GM18511 (cell line): ENCODE measurements around the gene ABCA8.
A peak's percentile ranks its signal among the peaks of the same experiment; 100 is the strongest.
"Not testable (repeated sequence)": the region's sequence is repeated elsewhere in the genome, so short reads cannot be mapped to it uniquely, and the experiment has no call there.

Experiments
- ATAC-seq: cut with Tn5 transposase; IDR thresholded peaks from one replicate; pipeline ENCODE4 v1.9.1; 2021; ENCODE audit warnings: mild to moderate bottlenecking, moderate library complexity; ENCODE audit not compliant: unreplicated experiment

ABCA8 gene, protein sequence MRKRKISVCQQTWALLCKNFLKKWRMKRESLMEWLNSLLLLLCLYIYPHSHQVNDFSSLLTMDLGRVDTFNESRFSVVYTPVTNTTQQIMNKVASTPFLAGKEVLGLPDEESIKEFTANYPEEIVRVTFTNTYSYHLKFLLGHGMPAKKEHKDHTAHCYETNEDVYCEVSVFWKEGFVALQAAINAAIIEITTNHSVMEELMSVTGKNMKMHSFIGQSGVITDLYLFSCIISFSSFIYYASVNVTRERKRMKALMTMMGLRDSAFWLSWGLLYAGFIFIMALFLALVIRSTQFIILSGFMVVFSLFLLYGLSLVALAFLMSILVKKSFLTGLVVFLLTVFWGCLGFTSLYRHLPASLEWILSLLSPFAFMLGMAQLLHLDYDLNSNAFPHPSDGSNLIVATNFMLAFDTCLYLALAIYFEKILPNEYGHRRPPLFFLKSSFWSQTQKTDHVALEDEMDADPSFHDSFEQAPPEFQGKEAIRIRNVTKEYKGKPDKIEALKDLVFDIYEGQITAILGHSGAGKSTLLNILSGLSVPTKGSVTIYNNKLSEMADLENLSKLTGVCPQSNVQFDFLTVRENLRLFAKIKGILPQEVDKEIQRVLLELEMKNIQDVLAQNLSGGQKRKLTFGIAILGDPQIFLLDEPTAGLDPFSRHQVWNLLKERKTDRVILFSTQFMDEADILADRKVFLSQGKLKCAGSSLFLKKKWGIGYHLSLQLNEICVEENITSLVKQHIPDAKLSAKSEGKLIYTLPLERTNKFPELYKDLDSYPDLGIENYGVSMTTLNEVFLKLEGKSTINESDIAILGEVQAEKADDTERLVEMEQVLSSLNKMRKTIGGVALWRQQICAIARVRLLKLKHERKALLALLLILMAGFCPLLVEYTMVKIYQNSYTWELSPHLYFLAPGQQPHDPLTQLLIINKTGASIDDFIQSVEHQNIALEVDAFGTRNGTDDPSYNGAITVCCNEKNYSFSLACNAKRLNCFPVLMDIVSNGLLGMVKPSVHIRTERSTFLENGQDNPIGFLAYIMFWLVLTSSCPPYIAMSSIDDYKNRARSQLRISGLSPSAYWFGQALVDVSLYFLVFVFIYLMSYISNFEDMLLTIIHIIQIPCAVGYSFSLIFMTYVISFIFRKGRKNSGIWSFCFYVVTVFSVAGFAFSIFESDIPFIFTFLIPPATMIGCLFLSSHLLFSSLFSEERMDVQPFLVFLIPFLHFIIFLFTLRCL (N-terminal part only)

DNA sequence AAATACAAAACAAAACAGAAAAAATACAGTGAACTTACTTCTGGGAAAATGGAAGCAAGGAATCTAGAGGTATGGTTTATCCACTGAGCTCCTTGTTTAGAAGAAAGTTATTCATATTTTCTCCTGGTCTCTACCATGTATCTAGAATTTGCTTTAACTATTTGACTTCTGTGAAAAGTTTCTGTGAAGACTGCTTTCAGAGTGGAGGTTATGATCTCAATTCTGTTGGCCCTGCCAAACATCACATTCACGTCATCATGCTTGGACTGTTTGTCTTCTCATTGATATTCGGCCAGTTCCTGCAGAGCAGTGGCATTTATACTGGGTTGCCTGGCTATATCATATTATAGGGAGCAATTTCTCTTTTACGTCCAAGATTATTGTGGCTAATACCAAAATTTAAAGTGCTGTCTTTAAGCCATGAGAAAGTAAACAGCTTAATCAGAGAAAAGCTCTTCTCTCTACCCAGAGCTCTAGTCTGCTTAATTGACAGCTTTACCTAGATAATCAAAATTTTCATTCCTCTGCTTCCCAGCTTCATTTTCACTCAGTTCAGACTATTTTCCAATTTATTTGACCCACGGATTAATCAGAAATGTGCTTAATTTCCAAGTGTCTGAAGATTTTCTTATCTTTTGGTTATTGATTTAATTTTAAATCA, at the start of gene ABCA8:
Gene ABCA8 (minus strand): TSS at position 212 of the 661 bp plus-strand sequence. CDS start 13,358 bp downstream, outside the sequence.
- no peak for ATAC-seq

DNA sequence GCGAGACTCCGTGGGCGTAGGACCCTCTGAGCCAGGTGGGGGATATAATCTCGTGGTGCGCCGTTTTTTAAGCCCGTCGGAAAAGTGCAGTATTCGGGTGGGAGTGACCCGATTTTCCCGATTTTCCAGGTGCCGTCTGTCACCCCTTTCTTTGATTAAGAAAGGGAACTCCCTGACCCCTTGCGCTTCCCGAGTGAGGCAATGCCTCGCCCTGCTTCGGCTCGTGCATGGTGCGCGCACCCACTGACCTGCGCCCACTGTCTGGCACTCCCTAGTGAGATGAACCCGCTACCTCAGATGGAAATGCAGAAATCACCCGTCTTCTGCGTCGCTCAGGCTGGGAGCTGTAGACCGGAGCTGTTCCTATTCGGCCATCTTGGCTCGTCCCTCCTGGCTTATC, 49.6 kb upstream of the ABCA8 start:
- not testable (repeated sequence) for ATAC-seq

DNA sequence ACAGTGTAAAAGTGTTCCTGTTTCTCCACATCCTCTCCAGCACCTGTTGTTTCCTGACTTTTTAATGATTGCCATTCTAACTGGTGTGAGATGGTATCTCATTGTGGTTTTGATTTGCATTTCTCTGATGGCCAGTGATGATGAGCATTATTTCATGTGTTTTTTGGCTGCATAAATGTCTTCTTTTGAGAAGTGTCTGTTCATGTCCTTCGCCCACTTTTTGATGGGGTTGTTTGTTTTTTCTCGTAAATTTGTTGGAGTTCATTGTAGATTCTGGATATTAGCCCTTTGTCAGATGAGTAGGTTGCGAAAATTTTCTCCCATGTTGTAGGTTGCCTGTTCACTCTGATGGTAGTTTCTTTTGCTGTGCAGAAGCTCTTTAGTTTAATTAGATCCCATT, 44.6 kb upstream of the ABCA8 start:
- not testable (repeated sequence) for ATAC-seq

DNA sequence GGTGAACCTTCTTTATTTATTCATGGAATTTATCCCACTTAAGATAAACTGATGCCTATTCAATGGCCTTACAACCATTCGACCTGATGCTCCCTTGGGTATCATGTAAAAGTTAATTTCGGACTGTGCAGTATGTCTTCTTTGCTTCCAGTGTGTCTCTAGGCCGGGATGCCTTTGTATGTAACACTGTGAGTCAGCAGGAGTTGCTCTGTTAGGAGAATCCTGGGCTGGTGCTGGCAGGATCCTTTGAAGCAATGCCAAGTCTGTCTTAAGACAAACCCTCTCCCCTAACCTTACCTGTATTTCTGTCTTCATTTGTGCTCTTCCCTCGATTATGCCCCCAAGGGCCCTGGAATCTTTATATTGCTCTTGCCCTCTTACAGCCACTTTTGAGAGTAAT, 37.9 kb upstream of the ABCA8 start:
- ATAC-seq: no peak

DNA sequence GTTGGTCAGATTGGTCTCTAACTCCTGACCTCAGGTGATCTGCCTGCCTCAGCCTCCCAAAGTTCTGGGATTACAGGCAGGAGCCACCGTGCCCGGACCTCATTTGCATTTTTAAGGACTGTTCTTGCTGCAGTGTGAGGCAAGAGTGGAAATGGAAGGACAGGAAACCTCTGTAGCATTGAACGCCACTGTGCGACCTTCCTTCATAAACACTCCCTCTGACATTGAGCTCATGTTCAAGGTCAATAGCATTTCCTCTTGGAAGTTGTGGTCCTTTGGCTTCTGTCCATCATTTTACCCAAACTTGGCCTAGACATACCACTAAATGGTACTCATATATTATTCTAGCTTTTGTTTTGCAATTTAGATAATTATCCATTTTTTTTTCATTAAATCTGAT, 32.8 kb upstream of the ABCA8 start:
- no peak for ATAC-seq

DNA sequence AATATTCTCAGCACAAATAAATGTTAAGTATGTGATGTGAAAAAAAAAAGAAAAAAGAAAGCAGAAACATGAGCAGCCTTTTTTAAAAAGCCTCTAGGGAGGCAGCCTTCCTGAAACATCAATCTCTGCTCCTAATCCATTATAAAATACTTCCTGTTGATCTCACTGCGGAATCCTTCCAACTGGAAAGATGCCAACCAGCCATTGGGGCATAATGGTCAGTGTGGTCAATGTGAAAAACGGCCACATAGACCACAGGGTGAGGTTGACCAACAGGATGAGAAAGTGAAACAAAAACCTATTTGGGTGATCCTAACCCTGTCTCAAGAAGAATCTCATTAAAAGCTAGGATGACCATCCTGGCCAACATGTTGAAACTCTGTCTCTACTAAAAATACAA, 26.1 kb upstream of the ABCA8 start:
- peak; percentile 73 for ATAC-seq

DNA sequence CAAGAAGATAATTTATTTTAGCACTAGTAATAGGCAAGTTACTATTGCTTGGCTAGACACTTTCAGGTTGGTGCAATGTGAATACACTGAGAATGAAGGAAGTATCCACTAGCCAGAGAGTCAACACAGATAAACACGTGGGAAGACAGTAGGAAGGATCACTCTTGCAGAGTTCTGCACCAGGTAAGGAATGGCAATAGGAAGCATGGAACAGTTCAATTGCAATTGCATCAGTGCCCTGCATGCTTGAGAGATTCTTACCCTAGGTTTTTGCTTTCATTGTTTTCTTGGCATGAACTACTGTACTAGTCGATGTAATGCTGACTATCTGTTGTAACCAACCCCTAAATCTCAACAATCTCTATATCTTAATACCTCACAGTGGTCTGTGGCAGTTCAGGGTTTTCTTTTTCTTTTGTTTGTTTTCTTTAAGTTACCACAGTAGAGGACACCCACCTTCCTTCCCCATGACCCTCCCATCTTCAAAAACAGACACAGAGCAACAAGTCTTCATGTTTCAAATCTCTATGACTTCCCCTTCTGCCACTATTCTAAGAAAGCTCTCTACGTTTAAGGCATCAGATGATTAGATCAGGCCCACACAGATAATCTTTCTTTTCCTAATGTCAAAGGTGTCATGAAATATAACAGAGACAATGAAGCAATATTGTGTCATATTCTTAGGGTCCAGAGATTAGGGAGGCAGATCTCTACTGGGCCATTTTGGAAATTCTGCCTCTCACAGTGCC, 18.1 kb upstream of the ABCA8 start:
- ATAC-seq: no peak

DNA sequence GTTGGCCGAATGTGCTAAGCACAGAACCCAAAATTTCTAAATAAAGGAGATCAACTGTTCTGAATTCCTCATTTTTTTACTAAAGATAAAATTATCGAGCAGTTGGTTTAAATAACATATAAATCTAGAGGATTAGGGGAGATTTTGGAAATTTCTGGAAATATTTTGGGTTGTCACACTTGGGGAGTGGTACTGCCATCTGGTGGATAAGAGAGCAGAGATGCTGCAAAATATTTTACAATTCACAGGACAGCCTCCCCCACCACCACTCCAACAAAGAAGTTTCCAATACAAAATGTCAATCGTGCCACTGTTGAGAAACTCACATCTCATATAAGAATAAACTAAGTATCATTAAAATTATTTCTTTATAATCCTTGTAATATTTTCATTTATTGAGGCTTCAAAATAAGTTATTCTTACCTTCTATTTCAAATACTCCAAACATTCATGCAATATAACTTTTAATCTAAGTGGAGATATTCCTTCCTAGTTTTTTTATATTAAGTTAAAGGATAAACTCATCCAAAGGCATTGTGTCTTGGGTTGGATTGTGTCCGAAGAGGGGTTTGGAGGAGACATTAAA, 17.0 kb upstream of the ABCA8 start:
- no peak for ATAC-seq

DNA sequence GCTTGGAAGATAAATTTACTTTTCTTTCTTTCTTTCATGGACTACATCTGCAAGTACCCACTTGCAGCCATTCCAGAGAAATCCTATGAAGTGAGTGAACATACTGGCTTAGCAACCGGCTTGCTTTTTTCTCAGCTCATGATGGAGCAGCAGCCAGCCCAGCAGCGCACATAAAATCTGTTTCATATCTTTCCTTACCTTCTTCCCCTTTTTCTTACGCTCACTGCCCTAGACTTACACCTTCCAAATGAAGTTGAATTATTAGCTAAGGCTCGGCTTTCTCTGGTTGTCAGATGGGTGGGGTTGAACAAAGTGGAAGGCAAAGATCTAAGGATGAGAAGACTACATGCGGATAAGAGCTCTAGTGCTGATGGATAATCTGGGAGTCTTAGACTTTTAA, 13.9 kb upstream of the ABCA8 start:
- no peak for ATAC-seq

DNA sequence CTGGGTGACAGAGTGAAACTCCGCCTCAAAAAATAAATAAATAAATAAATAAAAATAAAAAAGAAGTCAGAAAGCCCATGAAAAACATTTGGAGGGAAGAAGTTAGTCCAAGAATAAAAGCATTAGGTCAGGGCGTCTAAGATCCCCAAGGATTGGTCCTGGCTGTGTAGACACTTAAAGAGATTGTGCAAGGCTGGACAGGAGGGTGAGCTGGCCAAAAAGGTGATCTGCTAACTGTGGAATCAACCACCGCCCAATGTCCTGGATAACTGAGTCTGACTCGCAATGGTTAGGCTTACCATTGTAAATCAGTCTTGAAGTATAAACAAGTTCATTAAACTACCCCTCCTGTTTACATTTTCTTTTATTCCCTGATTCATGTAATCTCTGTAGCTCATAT, 8.8 kb upstream of the ABCA8 start:
- ATAC-seq: no peak

DNA sequence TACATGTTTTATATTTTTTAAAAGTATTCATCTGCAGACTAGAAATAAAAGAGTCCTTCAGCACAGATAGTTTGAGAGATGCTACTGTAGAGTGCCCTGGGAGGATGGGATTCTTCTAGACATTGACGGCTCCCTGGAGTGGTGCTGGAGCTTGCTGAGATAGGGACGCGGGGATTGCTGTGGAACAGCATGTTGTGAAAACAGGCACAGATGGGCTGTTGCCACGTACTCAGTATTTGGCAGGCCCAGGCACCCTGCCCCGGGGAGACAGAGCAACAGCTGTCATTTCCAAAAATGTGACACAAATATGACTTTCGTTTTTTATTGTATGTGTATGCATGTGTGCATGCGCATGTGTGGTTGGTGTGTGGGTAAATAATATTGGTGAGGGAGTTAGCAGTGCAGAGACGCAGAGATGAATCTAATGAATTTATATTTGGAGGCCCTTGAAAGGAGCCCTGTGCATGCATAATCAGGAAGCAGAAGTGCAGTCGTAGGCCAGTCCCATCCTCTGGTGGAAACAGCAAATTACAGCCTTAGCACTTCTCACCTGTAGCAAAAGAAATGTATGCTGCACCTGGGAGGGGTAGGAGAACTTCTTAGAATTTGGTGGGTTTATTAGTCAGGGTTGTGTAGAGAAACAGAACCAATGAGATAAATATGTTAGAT, 6.2 kb upstream of the ABCA8 start:
- ATAC-seq: no peak

DNA sequence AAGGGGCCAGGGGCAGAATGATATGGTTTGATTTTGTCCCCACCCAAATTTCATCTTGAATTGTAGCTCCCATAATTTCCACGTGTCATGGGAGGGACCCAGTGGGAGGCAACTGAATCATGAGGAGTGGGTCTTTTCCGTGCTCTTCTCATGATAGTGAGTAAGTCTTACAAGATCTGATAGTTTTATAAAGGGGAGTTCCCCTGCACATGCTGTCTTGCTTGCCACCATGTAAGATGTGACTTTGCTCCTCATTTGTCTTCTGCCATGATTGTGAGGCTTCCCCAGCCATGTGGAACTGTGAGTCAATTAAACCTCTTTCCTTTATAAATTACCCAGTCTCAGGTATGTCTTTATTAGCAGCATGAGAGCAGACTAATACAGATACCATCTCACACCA, 3.9 kb upstream of the ABCA8 start:
- not testable (repeated sequence) for ATAC-seq

DNA sequence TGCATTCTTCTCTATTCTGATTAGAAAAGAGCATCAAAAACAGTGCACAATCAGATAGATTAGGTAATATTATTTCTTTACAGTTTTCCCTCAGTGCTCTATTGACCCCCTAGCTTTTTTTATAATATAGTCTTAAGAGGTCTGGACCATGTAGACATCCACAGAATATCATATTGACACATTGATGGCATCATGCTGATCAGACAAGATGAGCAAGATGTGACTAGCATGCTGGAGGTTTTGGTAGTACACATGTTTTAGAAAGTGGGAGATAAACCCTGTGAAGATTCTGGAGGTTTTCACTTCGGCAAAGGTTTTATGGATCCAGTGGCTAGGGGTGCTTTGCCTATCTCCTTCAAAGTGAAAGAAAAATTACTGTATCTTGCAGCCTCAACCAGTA, 2.8 kb upstream of the ABCA8 start:
- no peak for ATAC-seq

DNA sequence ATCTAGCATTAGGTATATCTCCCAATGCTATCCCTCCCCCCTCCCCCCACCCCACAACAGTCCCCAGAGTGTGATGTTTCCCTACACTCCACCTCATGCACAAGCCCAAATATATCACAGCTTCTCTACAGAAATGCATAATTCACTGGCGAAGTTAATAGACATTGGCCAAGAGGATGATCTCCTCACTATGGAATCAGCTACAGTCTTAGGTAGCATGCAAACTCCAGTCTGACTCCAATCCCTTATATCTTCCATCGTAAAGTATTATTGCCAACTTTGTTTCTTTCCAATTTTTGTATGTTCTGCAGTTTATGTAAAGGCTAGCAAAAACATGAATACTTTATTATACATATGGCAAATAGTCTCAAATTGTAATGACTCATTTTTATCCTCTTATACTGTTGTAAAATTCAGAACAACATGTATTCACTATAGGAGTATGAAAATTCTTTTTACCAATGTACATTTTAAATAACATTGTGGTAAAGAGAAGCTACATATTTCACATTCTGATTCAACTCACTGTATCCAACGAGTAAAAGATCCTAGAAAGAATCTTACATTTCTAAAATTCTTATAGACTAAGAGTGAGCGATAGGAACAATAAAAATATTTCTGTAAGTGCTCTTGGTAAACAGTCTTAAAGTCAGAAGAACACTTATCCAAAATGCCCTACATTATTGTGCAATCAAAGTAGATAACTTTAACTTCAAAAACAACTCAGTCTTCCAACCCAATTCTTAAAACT, 871 bp downstream of the ABCA8 start:
- no peak for ATAC-seq

DNA sequence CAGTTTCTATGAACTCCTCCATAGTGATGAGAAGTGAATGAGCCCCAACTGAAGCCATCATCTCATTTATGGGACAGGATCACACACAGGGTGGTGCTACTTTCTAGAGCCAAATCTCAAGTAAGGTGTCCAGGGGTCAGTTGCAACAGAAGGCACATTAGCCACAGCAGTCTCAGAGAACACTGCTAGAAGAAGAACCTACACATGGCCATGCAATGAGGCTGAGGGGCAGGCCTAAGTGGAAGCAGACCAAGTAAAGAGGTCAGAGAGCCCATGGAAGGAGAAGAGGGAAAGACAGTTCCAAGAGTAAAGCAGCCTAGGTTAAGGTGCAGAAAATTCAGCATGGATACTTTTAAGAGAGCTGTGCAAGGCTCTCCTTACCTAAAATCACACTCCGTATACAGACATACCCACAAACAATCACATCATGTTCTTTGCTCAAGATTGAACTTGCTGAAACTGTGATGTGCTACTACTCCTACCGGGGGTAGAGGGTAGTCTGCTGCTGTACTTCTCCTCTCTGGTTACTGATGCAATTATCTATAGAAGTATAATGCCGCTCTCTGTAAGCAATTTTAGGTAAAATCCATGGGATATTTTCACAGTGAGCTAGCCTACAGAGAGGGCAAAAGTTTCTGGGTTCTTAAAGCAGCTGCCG, 1.7 kb downstream of the ABCA8 start:
- ATAC-seq: no peak

DNA sequence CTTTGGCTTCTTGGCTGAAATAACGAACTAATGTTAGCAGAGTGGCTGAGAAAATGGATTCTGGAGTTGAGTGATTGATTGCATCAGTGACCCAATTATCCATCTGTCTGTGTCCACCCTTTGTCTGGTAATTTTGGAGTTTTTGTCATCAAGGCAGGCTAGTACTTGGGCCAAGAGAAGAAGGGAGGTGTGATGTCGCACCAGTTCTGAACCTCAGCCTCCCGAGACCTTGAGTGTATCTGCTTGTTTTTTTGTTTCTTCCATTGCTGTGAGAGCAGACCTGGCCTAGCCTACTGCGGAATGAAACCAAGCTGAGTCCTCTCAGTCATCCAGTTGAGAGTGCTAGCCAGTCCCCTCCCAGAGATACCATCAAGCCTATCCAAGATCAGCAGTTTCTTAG, 4.5 kb downstream of the ABCA8 start:
- ATAC-seq: no peak

DNA sequence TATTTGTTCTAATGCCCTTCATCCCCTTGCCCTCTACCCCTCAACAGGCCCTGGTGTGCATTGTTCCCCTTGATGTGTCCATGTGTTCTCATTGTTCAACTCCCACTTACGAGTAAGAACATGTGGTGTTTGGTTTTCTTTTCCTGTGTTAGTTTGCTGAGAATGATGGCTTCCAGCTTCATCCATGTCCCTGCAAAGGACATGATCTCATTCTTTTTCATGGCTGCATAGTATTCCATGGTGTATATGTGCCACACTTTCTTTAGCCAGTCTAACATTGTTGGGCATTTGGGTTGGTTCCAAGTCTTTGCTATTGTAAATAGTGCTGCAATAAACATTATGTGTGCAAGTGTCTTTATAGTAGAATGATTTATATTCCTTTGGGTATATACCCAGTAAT, 7.3 kb downstream of the ABCA8 start:
- ATAC-seq: not testable (repeated sequence)
